HG02884 (cell line): Measurements from ENCODE around the gene CDH4.

Experiments used
- ATAC-seq: cut with Tn5 transposase; IDR thresholded peaks from one replicate; pipeline ENCODE4 v1.9.1; 2021; ENCODE audit warnings: mild to moderate bottlenecking, moderate library complexity; ENCODE audit not compliant: unreplicated experiment

CDH4 gene

DNA sequence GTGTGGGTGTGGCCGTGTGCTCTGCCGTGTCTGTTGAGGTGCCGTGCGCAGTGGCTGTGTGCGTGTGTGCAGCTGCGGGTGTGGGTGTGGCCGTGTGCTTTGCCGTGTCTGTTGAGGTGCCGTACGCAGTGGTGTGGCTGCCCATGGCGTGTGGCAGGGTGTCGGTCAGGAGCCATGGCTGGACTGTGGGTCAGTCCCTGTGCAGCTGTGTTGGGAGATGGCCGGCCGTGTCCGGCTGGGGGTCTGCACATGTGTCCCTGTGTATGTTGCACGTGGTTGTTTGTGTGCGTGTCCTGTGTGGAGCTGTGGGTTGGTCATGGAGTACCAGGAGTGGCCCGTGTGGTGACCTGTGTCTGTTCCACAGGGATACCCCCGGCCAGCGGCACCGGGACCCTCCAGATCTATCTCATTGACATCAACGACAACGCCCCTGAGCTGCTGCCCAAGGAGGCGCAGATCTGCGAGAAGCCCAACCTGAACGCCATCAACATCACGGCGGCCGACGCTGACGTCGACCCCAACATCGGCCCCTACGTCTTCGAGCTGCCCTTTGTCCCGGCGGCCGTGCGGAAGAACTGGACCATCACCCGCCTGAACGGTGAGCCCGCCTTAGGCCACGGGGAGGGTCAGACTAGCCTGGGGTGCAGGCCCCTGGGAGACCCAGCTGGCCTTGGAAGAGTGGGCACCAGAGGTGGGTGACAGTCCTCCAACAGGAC lies 675.9 kb downstream of the CDH4 start:
- no peak for ATAC-seq

- ATAC-seq = no peak
Measured at GRCh38 chr20:61929561-61929960, 677.5 kb downstream of the CDH4 start.

DNA sequence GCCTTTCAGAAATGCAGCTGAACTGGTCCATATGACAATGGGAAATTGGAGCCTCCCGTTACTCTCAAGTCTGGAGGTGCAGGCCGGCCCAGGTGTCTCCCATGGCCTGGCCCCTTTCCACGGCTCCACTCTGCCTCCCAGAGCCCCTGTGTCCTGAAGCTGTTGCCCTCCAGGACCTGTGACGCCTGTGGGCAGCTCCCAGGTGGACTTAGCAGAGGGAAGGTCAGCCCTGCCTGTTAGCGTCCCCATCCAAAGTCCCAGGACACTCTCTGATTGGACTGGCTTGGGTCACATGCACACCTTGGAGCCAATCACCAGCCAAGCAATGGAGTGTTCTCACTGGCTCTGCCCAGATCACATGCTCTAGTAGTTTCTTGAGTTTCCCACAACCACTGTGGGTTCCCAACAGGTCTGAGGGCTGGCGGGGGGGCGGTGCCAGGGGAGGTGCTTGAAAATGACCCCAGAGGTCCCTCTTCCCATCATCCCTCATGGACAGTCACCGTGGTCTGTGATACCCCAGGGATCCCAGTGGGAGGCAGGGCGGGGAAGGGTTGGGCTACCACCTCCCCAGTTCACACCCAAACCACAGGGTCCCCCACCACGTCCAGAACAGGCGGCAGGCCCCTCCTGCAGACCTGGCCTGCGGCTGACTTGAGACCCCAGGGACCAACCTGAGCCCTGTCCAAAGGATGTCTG lies 678.1 kb downstream of the CDH4 start:
- ATAC-seq = no peak

DNA sequence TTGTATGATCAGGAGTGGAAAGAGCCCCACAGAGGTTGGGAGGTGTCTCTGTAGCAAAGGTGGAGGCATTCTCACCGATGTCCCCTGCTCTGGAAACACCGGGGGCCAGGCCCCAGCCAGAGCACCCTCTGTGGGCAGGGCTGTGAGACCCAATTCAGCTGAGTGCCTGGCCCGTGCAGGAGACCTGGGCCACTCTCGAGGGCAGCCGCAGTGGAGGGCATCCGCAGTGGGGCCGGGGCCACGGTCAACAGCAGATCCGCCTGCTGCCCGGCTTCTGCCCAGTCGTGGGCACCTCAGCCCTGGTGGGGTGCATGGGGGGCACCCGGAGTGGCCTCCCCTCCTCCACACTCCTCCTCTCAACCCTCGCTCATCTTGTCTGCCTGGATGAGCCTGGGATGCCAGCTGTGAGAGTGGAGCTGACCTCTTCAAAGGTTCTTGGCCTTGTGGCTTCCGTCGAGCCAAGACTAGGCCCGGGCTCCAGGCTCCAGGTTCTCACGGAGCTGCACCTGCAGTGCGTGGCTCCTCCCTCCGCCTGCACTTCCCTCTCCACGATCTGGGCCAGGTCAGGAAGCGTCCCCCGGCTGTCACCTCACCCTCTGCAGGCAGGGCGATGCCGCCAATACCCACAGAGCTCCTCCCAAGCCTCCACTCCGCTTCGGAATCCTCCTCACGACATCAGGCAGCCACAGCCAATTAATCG lies 678.9 kb downstream of the CDH4 start:
- no peak for ATAC-seq

DNA sequence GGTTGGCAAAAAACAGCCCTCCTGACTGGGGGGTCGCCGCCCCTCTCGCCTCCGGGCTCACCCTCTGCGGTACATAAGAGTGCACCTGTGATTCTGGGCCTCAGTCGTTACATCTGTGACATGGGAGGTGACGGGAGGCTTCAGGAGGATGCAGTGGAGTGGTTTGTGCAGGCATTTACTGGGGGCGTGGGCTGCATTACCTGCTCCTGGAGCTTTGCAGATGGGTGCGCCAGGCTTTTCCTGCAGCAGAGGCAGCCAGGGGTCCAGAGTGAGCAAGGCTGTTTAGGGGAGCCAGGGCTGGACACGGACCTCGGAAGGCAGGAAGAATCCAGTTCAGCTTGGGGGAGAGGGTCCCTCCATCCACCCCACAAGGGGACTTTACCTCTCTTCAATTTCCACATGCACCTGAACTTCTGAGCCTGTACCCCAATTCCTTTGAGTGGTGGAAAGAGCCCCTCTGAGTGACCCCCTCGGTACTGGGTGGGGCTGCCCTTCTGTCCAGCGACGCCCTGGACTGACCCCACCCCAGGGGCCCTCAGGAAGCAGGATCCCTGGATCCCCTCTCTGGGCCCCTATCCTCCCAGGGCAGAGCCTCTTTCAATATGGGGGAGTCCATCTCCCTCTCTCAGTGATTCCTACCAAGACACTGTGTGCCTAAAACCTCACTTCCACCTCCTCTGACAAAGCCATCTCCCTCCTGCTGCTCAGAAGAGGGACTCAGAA lies 679.6 kb downstream of the CDH4 start:
- ATAC-seq = no peak

GRCh38 chr20:61932199-61932592 lies 680.1 kb downstream of the CDH4 start:
- no peak for ATAC-seq

DNA sequence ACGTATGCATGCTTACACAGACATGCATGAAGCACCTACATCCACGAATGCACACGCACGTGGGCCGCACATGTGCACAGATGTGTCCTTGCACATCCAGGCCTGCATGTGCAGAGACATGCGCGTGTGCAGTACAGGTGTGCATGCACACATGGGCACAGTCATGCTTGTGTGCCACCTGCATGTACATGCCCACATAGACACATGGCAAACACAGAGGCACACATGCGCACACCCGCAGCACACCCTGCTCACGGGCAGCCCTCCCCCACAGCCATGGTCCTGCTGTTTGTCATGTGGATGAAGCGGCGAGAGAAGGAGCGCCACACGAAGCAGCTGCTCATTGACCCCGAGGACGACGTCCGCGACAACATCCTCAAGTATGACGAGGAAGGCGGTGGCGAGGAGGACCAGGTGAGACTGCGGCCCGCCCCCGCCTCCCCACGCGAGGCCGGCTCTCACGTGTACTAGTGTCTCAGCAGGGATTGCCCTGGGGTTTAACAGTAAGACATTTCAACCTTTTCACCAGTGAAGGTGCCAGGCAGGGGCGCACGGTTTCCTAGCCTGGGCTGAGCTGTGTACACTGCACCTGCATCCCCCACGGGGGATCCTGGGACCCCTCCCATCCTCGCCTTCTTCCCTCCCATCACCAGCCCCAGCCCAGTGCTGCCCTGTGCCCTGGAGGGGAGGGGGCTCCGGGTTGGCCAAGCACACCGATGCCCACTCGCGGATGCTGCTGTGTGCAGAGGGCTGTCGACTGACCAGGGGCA lies 680.8 kb downstream of the CDH4 start:
- ATAC-seq = no peak

GRCh38 chr20:61933481-61933950 lies 681.5 kb downstream of the CDH4 start:
- no peak for ATAC-seq

GRCh38 chr20:61933951-61934715 lies 682.1 kb downstream of the CDH4 start:
- ATAC-seq = no peak

DNA sequence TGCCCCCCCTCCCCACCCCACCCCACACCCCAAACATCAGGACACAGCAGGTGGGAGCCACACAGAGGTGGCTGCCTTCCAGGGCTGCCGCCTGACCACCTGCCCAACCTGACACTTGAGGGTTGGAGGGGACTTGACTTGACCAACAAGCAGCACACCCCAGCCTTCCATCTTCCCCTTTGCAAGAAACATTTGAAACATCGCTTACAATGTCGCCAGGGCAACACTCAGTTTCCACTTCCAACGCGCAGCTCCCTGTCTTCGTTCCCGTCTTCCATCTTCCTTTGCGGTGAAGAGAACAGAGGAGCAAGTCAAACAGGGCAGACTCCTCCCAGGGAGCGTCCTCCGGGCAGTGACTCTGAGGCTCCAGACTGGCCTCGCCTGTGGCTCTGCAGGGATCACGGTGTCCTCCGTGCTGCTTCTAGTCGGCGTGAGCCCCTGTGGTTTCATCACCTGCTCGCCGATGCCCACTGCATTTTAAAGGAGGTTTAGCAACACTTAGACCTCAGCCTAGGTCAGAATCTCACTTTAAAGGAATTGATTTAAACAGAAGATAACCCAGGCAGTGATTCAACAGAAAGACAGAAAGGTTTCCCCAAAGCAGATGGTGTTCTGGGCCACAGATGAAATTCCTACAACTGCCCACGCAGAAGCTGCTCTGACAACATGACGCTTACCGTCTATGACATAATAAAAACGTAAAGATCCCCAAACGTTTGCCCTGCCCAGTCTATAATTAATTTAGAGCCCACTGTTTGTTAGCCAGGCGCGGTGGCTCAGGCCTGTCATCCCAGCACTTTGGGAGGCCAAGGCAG lies 682.9 kb downstream of the CDH4 start:
- ATAC-seq = no peak

GRCh38 chr20:61935926-61936700 lies 684.1 kb downstream of the CDH4 start:
- ATAC-seq = no peak

- ATAC-seq = no peak
Measured at GRCh38 chr20:61936701-61937131, 684.7 kb downstream of the CDH4 start.

GRCh38 chr20:61937146-61937962 lies 685.3 kb downstream of the CDH4 start:
- ATAC-seq = no peak

GRCh38 chr20:61937963-61938838 lies 686.1 kb downstream of the CDH4 start:
- no peak for ATAC-seq

DNA sequence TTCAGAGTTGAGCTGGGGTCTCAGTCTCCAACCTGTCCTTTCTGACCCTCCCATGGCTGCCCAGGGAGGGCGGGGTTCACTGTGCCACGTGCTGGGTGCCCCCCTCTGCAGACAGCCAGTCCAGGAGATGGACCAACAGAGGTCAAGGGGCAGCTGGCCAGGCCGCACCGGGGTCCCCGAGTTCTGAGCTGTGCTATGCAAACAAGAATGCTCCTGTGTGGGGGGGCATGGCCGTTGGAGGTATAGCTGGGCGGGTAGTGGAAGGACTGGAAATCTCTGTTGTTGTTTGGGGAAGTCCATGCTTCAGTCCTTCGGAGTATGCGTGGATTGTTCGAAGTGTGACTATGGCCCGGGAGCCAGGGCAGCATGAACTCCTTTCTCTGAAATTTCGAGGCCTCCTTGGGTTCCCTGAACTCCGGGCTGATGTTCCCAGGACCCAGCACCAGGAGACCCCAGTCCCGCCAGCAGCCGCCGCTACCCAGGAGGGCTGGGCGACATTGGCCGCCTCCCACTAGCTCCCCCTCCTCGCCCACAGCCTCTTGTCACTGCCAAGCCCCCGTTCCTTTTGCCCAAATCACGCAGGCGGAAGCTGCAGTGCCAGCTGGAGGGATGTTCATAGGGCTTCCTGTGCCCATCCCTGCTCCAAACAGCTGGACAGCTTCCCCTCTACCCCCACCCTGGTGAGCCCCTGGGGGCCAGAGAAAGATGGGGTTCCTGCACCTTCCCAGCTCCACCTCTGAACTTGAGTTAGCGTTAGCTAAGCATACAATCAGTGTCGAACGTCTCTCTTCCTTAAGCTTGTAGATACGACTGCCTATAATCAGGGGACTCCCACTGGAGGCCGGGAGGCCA lies 687.0 kb downstream of the CDH4 start:
- no peak for ATAC-seq
